Measurements from ENCODE around the gene STX11.
"Not testable (repeated sequence)": the region's sequence is repeated elsewhere in the genome, so short reads cannot be mapped to it uniquely, and the experiment has no call there.

The STX11 gene

DNA sequence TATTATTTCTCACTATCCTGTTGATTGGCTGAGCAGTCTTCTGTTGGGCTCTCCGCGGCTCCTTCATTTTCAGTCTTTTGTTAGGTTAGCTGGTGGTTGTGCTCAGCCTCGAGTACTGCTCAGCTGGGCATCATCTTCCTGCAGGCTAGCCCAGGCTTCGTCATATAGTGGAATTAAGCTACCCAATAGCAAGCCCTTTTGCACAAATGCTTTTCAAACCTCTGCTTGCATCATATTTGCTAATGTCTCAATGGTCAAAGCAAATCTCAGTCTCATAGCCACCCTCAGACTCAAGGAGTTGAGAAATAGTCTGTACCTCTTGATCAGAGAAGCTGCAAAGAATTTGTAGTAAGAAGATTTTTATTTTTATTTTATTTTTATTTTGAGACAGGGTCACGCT is 23.7 kb downstream of the STX11 start:
- no peak for DNase-seq

- DNase-seq = no peak
Measured at GRCh38 chr6:144176043-144176442, 25.7 kb downstream of the STX11 start.

GRCh38 chr6:144177726-144178125 is 27.4 kb downstream of the STX11 start:
- no peak for DNase-seq

GRCh38 chr6:144178323-144178722 is 28.0 kb downstream of the STX11 start:
- no peak for DNase-seq

- DNase-seq = no peak
Measured at GRCh38 chr6:144179237-144179636, 28.9 kb downstream of the STX11 start.

GRCh38 chr6:144179828-144180227 is 29.5 kb downstream of the STX11 start:
- DNase-seq = no peak

DNA sequence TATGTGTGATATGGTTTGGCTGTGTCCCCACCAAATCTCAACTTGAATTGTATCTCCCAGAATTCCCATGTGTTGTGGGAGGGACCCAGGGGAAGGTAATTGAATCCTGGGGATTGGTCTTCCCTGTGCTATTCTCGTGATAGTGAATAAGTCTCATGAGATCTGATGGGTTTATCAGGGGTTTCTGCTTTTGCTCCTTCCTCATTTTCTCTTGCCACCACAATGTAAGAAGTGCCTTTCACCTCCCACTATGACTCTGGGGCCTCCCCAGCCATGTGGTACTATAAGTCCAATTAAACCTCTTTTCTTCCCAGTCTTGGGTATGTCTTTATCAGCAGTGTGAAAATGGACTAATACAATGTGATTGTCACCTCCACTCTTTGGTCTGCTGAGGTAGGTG is 30.0 kb downstream of the STX11 start:
- DNase-seq = not testable (repeated sequence)

DNA sequence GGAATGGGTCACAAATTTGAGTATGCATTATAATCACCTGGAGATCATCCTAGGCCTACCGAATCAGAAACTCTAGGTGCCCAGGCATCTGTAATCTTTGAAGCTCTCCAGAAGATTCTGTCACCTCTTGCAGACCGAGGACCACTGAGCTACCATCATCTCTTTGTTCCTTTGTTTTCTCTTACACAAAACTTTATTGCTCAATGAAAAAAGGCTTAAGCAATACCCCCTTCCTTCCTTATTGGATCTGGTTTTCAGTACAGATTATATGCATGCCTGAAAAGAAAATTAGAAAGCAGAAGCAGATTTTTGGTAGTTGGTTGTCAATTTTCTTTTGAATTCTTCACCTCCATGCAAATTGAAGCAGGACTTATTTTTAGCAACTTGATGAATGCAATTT is 31.3 kb downstream of the STX11 start:
- DNase-seq = no peak

DNA sequence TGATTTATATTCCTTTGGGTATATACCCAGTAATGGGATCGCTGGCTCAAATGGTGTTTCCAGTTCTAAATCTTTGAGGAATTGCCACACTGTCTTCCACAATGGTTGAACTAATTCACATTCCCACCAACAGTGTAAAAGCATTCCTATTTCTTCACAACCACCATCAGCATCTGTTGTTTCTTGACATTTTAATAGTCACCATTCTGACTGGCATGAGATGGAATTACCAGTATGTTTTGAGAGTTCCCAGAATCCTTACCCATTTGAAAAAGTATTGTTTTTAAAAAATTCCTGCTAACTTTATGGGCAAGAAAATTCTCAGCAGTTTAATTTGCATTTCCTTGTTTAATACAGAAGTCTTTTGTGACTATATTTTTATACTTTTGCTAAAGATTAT is 33.9 kb downstream of the STX11 start:
- DNase-seq = not testable (repeated sequence)

DNA sequence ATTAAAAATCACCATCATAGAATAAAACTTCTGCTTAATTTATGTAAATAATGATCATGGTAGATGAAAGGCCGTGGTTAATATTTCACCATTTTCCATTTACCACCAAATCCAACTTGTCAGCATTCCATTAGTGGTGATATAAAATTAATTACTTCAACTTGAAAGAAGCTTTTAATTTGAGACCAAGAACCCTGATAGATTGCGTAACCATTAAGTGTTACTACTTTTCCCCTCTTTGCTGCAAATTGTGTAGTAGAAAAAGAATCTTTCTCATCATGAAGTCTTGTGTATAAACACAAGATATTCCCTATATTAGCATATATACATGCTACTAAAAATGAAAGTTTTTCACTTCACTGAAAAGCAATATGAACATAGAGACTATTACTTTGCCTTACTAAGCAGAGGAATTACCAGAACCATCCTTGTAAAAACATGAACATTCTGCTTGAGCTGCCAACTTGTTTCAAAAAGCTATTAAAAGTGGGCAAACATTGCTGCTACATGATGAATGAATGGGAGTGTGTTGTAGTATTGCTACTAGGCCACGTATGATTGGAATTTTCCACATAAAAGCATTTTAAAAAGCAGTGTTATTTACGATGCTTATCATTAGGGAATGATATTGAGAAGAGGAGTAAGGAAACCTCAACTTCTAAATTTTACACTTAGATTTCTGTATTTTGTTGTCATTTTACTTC is 35.0 kb downstream of the STX11 start:
- no peak for DNase-seq

DNA sequence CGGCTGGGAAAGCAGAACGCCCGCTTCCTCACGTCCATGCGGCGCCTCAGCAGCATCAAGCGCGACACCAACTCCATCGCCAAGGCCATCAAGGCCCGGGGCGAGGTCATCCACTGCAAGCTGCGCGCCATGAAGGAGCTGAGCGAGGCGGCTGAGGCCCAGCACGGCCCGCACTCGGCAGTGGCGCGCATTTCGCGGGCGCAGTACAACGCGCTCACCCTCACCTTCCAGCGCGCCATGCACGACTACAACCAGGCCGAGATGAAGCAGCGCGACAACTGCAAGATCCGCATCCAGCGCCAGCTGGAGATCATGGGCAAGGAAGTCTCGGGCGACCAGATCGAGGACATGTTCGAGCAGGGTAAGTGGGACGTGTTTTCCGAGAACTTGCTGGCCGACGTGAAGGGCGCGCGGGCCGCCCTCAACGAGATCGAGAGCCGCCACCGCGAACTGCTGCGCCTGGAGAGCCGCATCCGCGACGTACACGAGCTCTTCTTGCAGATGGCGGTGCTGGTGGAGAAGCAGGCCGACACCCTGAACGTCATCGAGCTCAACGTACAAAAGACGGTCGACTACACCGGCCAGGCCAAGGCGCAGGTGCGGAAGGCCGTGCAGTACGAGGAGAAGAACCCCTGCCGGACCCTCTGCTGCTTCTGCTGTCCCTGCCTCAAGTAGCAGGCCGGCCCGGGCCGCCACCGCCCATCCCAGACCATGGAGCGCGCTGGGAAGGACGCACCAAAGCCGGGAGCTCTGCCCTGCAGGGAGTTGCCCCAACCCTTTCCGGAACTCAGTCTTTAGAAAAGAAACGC is 36.7 kb downstream of the STX11 start:
- DNase-seq = no peak

DNA sequence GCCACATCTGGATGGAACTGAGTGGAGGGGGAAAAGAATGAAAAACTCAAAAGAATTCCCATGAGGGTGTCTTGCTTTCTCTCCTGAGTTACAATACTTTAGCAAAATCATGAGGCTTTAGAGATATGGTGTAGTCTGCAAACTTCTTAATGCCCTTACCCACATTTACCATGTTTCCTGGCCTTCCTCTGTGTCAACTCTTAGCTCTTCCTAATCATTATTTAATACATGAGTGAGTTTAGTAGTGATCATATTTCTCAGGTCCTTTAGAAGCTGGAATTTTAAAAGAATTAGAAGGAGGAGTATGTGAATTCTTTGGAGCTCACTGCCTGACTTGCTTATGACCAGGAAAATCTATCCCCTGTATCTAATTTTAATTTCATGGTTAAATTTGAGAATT is 39.0 kb downstream of the STX11 start:
- DNase-seq = no peak

DNA sequence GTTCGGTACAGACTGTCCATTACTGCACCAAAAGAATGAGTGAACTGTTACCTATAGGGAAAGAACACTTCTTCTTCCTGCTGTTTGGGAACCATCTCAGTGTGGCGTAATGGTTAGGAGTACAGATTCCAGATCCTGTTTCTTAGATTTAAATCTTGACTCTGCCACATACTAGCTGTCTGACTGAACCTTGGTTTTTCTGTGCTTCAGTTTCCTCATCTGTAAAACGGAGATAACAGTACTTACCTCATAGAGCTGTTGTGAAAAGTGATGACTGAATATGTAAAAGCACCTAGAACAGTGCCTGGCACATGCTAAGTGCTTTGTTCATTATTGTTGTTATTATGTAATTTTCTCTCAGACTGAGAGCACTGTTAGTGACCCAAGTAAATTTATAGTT is 39.8 kb downstream of the STX11 start:
- no peak for DNase-seq

- no peak for DNase-seq
Measured at GRCh38 chr6:144190593-144190992, 40.3 kb downstream of the STX11 start.

DNA sequence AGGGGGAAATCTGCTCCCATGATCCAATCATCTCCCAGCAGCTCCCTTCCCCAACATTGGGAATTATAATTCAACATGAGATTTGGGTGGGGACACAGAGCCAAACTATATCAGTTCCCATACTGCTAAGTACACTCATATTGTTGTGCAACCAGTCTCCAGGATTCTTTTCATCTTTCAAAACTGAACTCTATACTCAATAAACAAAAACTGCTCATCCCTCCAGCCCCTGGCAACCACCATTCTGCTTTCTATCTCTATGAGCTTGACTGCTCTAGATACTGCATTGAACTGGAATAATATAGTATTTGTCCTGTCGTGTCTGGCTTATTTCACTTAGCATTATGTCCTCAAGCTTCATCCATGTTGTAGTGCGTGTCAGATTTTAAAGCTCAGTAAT is 42.9 kb downstream of the STX11 start:
- DNase-seq = no peak

DNA sequence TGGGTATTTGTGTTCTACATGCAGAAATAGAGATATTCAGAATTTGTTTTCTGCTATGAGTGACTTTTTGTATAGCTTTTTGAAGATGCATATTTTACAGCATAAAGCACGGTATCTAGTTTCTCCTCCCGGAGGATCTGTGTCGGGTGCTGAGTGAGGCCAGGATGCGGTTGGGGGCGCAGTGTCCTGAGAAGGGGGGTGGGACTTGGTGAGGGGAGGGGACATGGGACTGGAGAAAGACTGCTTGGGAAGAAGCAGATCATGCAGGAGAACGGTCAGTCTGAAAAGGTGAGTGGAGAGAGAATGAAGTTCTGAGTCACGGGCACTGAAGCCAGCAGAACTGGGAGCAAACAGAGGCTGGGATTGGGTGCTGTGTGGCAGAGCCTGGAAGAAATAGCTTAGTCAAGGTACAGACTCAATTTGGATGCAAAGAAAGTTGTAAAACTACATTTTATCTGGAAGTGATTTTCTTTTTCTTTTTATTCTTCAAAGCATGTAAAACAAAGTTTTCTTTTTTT is 44.0 kb downstream of the STX11 start:
- no peak for DNase-seq

GRCh38 chr6:144195671-144196270 is 45.5 kb downstream of the STX11 start:
- no peak for DNase-seq

DNA sequence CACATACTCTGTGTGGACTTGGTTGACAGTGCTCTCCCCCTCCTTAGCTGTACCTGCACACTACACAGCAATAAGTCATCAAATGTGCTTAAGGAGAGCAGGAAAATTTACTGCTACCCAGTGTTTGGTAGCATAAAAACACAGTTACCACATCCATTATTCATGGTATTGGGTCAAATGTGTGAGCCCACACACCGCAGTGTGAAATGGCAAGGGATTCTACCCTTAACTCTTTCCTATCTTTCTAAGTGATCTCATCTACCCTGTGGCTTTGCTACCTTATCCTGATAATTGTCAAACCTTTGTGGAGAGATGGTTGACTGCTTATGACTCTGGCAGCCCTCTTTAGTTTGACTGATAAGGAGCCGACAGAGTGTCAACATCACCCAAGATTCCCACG is 47.6 kb downstream of the STX11 start:
- DNase-seq = no peak

DNA sequence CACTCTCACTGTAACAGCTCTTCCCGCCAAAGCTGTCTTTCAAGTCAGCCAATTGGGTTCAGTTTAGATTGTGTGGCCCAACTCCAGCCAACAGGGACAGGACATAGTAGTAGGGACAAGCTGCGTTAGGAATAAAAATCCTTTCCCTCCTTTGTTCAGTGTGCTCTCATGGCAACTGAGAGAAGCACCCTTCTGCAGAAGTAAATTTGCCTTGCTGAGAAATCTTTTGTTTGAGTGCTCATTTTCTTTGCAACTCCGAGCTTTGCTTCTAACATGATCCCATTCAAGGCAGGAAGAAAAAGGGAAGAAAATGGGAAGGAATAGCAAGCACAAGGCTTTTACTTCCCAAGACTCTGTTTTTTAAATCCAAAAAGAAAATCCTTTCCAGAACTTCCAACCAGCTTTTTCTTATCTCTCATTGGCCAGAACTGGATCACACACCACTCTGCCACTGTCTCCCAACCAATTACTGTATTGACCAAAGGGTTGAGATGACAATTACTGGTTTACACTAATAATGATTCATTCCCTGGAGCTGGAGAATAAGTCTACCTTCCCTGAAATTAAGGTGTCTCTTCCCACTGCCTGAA is 52.7 kb downstream of the STX11 start:
- DNase-seq = no peak

- DNase-seq = no peak
Measured at GRCh38 chr6:144211160-144211559, 60.8 kb downstream of the STX11 start.

- no peak for DNase-seq
Measured at GRCh38 chr6:144213315-144213714, 63.0 kb downstream of the STX11 start.

DNA sequence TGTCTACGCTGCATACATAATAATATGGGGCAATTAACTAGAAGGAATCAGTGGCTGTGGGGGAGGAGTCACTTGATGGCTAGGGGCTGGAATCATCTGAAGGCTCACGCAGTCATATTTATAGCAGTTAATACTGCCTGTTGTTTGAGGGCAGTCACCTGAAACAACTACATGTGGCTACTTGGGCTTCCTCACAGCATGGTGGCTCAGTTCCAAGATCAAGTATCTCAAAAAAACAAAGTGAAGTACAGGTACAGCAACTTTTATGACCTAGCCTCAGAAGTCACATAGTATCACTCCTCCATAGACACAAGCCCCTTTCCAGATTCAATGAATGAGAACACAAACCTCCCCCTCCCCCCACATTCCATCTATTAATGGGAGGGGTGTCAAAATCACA is 63.7 kb downstream of the STX11 start:
- DNase-seq = no peak
